ENCODE results near the gene SYK.
"Not testable (repeated sequence)": the region's sequence is repeated elsewhere in the genome, so short reads cannot be mapped to it uniquely, and the experiment has no call there.

SYK gene

GRCh38 chr9:90883661-90884060 lies 82.0 kb downstream of the SYK start:
- TF ChIP-seq POLR2A (IDR thresholded peaks at IDR 0.05; ENCODE audit: extremely low read depth, insufficient read length), result no peak
- no peak for TF ChIP-seq MAX (IDR thresholded peaks at IDR 0.05; ENCODE audit: low read depth, low read length)
- no peak for TF ChIP-seq CTCF (IDR thresholded peaks at IDR 0.05; ENCODE audit: low read depth, low read length)
- no peak for TF ChIP-seq MYC (IDR thresholded peaks at IDR 0.05; ENCODE audit: low read depth, low read length)
- no peak overlapping the region for H3K4me3 ChIP-seq (ENCODE audit: low read depth, low read length)
- DNase-seq (ENCODE audit: low read depth), result no peak

- no peak overlapping the region for H3K4me3 ChIP-seq (ENCODE audit: low read depth, low read length)
- DNase-seq (ENCODE audit: low read depth), result no peak
- no peak for TF ChIP-seq MAX (IDR thresholded peaks at IDR 0.05; ENCODE audit: low read depth, low read length)
- no peak for TF ChIP-seq MYC (IDR thresholded peaks at IDR 0.05; ENCODE audit: low read depth, low read length)
Measured at GRCh38 chr9:90884178-90884577, 82.6 kb downstream of the SYK start.

GRCh38 chr9:90886868-90887267 lies 85.2 kb downstream of the SYK start:
- not testable (repeated sequence) for H3K4me3 ChIP-seq (ENCODE audit: low read depth, low read length); DNase-seq (ENCODE audit: low read depth)

GRCh38 chr9:90888941-90889340 lies 87.3 kb downstream of the SYK start:
- TF ChIP-seq MAX (IDR thresholded peaks at IDR 0.05; ENCODE audit: low read depth, low read length) (no peak), POLR2A (IDR thresholded peaks at IDR 0.05; ENCODE audit: extremely low read depth, insufficient read length) (no peak), MYC (IDR thresholded peaks at IDR 0.05; ENCODE audit: low read depth, low read length) (no peak), CTCF (IDR thresholded peaks at IDR 0.05; ENCODE audit: low read depth, low read length) (no peak)
- H3K4me3 ChIP-seq (ENCODE audit: low read depth, low read length), result no peak overlapping the region
- DNase-seq (ENCODE audit: low read depth), result no peak

GRCh38 chr9:90890146-90890810 lies 88.7 kb downstream of the SYK start:
- DNase-seq (ENCODE audit: low read depth), result no peak
- TF ChIP-seq CTCF (IDR thresholded peaks at IDR 0.05; ENCODE audit: low read depth, low read length), result peak; percentile 17
- TF ChIP-seq MAX (IDR thresholded peaks at IDR 0.05; ENCODE audit: low read depth, low read length), result no peak
- no peak overlapping the region for H3K4me3 ChIP-seq (ENCODE audit: low read depth, low read length)

GRCh38 chr9:90891308-90892040 lies 89.9 kb downstream of the SYK start:
- H3K4me3 ChIP-seq (ENCODE audit: low read depth, low read length), result no peak overlapping the region
- DNase-seq (ENCODE audit: low read depth), result no peak
- no peak for TF ChIP-seq POLR2A (IDR thresholded peaks at IDR 0.05; ENCODE audit: extremely low read depth, insufficient read length)
- TF ChIP-seq MYC (IDR thresholded peaks at IDR 0.05; ENCODE audit: low read depth, low read length), result no peak
- TF ChIP-seq MAX (IDR thresholded peaks at IDR 0.05; ENCODE audit: low read depth, low read length), result no peak
- TF ChIP-seq CTCF (IDR thresholded peaks at IDR 0.05; ENCODE audit: low read depth, low read length), result no peak

Measured in NB4 (cell line).